Measurements from ENCODE around the gene COX7B2.

COX7B2 gene

DNA sequence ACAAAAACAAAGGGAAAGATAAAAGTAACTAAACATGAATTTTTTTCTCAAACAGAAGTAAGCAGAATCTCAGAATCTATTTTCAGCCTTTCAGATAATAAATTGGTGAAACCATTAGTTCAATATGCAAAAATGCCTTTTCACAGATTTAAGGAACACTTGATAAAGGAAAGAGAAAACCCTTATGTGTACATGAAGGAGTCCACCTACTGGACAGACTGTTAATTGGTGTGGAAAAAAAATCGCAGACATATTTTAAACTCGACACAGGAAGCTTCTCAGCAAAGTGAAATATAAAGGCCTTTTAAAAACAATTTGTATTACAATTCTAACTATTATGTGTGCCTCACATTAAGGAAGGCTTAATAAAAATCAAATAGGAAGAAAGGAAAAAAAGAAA is 22.3 kb downstream of the COX7B2 start:
- DNase-seq, result no peak

DNA sequence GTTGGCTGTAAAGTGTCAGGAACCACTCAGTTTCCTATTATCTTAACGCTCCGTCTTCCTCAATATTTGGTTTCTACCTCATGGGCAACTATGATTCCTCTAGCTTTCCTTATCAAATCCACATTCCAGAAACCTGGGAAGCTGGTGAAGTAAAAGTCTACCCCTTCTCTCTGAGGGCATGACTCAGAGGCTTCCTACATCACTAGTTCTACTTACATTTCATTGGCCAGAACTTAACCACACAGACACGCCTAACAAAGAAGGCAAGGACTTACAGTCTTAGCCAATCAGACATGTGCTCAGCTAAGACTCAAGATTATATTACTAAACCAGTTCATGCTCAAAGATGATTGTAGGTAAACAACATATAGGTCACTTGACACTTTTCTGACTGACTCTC is 30.4 kb downstream of the COX7B2 start:
- no peak for DNase-seq

DNA sequence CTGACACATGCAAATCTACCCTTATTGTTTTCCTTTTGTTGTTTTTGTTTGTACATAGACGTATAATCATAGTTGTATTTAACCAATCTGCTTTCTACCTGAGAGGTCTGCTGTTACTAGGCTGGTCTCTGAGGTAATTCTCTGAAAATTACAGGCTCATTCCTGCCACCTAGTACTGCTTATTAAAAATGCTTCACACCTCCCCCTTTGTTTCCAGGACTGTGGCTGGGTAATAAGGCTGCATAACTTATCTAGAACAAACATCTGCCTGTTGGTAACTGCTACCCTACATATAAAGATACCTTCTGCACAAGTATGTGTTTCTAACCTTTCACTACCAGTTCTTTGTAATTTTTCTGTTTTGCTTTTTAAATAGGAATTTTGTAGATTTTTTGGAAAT is 34.2 kb downstream of the COX7B2 start:
- no peak for DNase-seq

DNA sequence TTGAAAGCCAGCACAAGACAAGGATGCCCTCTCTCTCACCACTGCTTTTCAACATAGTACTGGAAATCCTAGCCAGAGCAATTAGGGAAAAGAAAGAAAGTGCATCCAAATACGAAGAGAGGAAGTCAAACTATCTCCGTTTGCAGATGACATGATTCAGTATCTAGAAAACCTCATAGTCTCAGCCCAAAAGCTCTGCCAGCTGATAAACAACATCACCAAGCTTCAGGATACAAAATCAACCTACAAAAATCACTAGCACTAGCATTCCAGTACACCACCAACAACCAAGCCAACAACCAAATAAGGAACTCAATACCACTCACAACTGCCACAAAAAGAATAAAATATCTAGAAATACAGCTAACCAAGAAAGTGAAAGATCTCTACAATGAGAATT is 38.6 kb downstream of the COX7B2 start:
- no peak for DNase-seq

DNA sequence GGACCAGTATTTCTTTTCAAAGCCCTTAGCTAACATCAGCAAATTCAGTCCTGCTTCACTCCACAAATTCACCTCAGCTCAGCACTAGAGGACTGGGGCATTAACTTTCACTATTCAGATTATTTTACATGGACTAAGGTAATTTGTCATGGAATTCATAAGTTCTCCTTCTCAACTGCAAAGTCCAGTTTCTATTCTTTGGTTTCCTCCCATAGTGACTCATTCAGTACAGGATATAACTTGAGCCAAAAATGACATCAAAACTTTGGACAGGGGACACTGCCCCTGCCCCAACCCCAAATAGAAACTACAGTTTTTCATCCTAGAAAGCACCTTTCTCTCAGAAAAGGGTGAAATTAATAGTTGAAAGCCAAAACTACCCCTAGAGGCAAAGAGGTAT is 52.7 kb downstream of the COX7B2 start:
- DNase-seq, result no peak

DNA sequence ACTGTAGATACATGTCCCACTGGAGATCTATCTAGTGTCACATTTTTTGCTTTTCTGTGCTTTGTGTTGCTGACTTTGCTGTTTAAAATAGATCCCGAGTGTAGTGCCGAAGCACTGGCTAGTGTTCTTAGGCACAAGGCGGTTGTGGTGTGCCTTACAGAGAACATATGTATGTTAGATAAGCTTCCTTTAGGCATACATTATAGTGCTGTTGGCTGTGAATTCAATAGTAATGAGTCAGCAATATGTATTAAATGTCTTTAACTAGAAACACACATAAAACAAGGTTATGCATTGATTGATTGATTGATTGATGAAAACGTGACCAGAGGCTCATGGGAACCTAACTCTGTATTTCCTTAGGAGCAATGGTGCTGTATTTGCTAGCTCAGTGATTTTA is 56.2 kb downstream of the COX7B2 start:
- DNase-seq, result no peak

DNA sequence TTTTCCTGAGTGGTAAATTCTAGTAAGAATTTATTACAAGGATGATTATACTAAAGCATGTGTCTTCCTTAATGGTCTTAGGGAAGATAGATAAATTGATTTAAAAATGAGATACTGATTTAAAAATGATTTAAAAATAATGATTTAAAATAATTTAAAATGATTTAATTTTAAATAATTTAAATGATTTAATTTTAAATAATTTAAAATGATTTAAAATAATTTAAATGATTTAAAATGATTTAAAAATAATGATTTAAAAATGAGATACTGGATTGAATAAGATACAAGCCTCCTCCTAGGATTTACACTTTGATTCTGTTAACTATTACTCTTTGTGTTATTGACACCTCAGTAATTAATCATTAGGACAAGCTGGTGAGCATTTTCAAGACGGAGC is 59.0 kb downstream of the COX7B2 start:
- no peak for DNase-seq

DNA sequence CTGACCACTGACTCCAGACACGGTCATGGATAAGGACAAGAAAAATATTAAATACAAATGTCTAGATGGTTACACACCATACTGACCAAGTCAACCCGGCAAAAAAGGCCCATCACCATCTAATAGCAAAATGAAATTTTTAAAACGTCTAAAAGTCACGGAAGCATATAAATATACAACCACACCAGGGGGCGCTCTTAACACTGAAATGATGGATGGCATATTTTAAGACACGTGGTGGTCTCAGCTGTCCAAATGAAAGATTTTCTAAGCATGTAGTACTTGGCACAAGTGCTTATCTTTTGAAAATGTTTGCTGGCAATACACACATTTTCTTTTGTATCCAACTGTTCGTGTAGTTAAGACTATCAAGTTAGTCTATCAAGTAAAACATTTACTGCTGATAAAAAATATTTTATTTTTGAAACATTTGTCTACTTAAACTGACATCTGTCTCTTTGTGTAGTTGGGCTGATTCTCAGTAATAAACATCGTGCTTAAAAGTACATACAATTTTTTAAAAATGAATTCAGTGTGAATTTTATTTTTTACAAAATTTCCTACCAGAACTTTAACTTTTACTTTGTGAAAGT is 64.6 kb downstream of the COX7B2 start:
- DNase-seq, result peak; percentile 8

DNA sequence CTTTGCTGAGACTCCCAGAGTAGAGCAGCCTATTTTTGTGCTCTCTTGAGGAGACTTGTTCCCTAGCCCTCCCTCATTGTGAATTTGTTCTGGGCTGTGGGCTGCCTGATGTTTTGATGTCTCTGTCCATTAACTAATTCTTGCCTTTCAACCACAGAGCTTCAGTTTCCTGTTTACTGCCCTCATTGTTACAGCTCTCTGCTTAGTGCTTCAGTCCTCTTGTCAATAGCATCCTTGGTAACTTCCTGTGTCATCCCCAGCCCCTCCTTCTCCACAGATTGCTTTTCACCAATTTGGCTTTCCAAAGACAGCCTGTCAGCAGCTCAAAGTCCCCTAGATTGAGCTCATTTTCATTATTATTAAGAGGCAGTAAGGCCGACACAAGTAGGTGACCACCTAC is 69.9 kb downstream of the COX7B2 start:
- no peak for DNase-seq

DNA sequence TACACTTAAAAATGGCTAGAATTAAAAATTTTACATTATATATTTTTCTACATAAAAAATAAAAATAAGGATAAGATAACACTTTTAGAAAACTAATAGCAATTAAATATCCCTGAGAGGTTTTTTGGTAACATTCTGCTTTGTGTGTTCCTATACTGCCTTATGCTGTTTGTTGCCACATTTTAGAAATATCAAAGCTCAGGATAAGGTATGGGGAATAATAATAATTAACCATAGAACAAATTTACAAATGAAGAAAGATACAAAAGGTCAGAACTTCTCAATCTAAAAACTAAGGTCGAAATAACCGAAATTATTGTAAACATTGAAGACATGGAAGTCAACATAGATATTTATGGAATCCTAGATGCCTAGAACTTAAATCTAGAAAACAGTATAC is 71.4 kb downstream of the COX7B2 start:
- no peak for DNase-seq

DNA sequence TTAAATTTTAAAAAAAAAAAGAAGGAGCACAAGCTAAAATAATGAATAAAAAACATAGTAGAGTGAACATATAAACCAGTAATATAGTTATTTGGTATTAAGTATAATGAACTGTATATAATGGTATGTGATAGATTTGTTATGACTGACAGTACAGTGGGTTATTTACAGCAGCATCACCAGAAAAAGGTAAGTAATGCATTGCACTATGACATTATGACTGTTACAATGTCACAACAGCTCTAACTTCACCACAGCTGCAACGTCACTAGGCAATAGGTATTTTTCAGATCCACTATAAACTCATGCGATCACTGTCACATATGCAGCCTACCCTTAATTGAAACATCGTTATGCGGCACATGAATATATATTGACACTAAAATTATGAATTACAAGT is 72.5 kb downstream of the COX7B2 start:
- DNase-seq, result no peak

DNA sequence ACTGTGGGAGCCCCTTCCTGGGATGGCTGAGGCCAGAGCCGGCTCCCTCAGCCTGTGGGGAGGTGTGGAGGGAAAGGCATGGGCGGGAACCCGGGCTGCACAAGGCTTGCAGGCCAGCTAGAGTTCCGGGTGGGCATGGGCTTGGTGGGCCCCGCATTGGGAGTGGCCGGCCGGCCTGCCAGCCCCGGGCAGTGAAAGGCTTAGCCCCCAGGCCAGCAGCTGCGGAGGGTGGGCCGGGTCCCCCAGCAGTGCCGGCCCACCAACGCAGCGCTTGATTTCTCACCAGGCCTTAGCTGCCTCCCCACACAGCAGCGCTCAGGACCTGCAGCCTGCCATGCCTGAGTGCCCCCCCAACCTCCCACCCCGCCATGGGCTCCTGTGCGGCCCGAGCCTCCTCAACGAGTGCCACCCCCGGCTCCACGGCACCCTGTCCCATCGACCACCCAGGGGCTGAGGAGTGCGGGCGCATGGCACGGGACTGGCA is 78.0 kb downstream of the COX7B2 start:
- no peak for DNase-seq

DNA sequence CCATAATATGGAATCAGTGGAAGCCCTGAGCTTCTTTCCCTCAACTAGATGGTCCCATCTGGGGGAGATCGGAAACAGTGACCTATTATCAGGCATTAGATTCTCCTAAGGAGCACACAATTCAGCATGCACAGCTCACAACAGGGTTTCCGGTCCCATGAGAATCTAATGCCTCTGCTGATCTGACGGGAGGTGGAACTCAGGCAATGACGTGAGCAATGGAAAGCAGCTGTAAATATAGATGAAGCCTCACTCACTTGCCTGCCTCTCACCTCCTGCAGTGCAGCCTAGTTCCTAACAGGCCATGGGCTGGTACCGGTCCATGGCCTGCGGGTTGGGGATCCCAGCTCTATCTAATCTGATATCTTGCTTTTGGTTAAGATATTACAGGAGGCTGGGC is 88.9 kb downstream of the COX7B2 start:
- DNase-seq, result no peak

DNA sequence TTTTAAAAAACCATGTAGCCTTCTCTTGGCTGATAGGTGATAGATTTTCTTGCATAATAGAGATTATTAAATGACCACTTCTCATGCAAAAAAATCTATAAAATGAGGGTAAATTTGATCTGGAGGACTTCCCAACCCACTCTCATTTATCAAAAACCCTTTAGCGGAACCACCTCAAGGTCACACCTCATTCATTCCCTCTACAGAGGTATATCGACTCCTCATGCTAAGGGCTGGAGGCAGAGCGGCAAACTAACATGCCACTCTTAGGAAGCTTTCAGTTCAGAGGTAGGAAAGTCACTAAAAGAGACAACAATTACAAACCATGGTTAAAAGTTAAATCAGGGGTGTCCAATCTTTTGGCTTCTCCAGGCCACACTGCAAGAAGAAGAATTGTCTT is 90.0 kb downstream of the COX7B2 start:
- no peak for DNase-seq

DNA sequence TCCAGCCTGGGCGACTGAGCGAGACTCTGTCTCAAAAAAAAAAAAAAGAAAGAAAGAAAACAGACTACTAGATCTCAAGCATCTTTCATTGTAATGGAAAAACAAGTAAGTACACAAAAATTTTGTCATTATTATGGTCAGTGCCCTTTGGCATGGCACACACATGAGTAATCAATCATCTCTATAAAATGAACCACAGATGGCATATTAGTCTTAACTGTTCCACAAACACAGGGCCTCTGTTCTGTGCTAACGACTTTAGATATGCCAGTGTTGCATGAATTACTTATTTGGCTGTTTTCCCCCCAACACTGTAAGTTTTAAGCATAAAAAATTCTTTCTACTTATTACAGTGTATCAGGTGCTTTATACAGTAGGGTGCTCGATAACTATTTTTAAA is 90.4 kb downstream of the COX7B2 start:
- no peak for DNase-seq

DNA sequence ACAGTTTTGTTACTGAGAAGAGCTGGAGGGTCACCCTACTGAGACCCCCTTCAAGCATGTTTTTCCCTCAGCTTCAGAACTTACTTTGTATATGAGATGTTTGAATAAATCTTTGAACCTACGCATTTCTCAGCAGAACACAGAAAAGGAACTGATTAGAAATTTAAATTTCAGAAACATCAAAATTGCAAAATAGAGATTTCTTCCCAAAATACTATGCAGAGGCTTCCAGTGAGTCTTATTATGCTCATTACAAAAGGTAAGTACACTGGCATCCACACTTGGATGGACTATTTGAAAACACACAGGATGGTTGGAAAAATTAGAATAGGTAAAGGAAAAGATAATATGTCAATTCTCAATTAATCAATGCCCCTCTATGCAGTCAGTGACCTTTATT is 91.2 kb downstream of the COX7B2 start:
- no peak for DNase-seq

DNA sequence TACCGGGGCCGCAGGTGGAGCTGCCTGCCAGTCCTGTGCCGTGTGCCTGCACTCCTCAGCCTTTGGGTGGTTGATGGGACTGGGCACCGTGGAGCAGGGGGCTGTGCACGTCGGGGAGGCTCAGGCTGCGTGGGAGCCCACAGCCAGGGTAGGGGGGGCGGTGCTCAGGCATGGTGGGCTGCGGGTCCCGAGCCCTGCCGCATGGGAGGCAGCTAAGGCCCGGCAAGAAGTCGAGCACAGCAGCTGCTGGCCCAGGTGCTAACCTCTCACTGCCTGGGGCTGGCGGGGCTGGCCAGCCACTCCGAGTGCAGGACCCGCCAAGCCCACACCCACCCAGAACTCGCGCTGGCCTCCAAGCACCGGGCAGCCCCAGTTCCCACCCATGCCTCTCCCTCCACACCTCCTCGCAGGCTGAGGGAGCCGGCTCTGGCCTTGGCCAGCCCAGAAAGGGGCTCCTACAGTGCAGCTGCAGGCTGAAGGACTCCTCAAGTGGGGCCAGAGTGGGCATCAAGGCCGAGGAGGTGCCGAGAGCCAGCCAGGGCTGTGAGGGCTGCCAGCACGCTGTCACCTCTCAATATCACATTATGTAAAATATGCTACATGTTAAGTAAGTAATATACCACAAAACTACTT is 104.1 kb downstream of the COX7B2 start:
- no peak for DNase-seq

DNA sequence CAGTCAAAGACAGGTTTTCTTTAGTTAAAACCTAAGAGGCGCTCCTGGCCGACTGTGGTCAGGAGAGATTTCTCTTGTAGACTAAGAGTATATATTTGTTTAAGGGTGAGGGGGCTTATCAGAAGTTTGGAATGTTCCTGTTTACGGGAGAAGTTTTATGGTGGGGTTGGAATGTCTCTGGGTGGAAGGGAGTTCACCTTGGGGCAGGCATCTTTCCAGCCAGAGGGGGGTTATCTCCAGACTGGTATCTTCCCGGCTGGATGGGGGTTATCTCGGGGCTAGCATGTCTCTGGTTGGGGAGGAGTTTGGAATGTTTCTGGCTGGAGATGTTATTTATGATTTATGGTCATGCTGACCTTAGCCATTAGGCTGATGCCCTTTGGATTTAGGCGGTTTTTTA is 116.0 kb downstream of the COX7B2 start:
- DNase-seq, result no peak

DNA sequence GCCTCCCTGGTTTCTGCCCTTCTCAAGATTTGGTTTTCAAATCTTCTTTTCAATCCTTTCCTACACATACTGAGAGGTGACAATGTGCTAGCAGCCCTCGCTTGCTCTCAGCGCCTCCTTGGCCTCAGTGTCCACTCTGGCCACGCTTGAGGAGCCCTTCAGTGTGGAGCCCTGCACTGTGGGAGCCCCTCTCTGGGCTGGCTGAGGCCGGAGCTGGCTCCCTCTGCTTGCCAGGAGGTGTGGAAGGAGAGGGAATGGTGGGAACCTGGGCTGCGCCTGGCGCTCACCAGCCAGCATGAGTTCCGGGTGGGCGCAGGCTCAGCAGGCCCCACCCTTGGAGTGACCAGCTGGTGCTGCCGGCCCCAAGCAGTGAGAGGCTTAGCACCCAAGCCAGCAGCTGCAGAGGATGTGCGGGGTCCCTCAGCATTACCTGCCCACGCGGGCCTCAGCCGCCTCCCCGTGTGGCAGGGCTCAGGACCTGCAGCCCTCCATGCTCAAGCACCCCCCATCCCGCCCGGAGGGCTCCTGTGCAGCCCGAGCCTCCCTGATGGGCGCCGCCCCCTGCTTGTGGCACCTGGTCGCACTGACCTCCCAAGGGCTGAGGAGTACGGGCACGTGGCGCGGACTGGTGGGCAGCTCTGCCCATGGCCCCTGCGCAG is 127.5 kb downstream of the COX7B2 start:
- no peak for DNase-seq

DNA sequence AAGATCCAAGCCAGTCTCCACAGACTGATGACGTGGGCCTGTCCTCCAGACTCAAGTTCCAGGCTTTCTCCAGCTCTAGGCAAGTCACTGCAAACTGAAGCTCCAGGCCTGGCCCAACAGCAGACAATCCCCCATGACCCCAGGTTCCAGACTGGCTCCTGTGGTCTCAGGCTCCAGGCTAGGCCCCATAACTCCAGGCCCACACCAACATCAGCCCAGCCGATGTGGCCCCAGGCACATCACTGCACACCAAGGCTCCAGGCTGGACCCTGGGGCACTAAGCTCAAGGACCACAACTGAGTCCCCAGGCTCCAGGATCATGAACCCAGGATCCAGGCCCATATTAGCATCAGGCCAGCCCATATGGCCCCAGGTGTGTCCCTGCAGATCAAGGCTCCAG is 143.6 kb downstream of the COX7B2 start:
- DNase-seq, result no peak

DNA sequence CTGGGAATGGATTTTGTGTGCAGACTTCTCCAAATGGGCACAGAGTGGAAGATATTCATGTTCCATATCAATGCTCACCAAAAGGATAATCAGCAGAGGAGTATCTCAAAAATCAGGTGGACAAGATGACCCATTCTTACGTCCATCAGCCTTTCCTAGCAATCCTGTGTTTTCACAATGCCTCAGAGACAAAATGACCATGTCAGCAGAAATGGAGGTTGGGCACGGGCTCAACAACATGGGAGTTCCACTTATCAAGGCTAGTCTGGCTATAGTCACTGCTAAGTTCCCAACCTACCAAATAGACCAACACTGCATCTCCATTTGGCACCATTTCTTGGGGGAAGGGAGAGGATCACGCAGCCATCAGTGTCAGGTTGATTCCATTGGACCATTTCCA is 179.0 kb downstream of the COX7B2 start:
- DNase-seq, result no peak

DNA sequence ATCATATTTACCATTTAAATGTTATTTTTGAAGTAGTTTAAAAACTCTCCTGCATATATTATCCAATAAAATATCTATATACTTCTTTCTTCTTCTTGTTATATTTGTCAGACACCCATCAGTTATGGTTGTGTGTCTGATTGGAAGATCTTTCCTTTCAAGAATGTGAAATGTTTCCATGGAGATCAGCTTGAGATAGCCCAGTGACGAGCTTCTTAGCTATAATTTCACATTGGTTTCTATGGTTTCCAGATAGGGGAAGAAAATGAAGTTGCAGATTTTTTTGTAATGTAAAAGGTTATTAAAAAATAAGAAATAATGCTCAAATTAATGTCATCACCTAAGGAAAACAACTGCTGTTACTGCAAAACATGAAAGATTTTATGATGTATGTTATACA is 189.0 kb downstream of the COX7B2 start:
- DNase-seq, result no peak

DNA sequence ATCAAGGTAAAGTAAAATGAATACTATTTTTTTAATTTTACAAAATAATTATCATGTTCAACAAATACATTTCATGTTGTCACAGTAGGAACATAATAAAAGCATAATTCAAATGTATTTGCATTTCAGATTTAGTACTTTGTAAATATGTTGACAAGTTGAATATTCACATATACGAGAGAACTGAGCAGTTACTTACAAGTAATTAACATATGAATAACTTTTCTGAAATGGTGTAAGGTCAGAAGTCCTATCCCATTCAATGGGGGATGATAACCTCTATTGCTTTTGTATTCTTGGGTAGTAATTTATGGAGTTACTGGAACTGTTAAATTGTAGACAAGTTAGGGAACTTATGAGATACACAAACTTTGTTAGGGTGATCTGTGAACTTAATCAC is 191.1 kb downstream of the COX7B2 start:
- DNase-seq, result no peak

DNA sequence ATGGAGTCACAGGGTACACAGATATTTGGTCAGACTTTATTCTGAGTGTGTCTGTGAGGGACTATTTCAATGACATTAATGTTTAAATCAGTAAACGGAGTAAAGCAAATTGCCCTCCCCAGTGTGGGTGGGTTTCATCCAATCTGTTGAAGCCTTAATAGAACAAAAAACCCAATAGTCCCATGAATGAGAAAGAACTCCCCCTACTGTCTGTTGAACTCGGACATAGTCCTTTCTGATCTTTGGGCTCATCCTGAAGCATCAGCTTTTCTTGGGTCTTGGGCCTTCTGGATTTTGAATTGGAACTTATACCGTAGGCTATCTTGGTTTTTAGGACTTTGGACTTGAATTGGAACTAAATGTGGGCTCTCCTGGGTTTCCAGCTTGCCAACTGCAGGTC is 193.6 kb downstream of the COX7B2 start:
- DNase-seq, result no peak

DNA sequence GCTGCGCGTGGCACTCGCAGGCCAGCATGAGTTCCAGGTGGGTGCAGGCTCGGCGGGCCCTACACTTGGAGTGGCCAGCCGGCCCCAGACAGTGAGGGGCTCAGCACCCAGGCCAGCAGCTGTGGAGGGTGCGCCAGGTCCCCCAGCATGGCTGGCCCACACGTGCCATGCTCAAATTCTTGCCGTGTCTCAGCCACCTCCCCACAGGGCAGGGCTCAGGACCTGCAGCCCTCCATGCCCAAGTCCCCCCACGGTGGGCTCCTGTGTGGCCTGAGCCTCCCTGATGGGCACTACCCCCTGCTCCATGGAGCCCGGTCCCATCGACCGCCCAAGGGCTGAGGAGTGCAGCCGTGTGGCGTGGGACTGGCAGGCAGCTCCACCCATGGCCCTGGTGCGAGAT is 210.2 kb downstream of the COX7B2 start:
- DNase-seq, result no peak

All from NCI-H1092 (cell line).